Colonic mucosa (tissue), 4 donors: ENCODE results near the gene RRP36. TPM values are rescaled to one million over a fixed set of nuclear protein-coding genes. Genes with fewer than 3 reads are reported as not detected.

Source experiments
- DNase-seq: peaks from one replicate; pipeline ENCODE4 v3.0.0-alpha.2; 2020
- H3K27ac ChIP-seq: fragments of 200-600 bp; one replicate; pipeline ENCODE4 v1.8.0; 2021
- H3K27me3 ChIP-seq: fragments of 200-600 bp; one replicate; pipeline ENCODE4 v1.8.0; 2021
- H3K36me3 ChIP-seq: fragments of 200-600 bp; one replicate; pipeline ENCODE4 v1.8.0; 2021
- H3K4me1 ChIP-seq: fragments of 200-600 bp; one replicate; pipeline ENCODE4 v1.8.0; 2021; ENCODE audit warnings: mild to moderate bottlenecking
- H3K4me3 ChIP-seq: fragments of 200-600 bp; one replicate; pipeline ENCODE4 v1.8.0; 2021
- H3K9ac ChIP-seq, 2 donors: one replicate each; pipeline ENCODE4 v1.7.0; 2013; ENCODE audit warnings: control low read depth in 2 of 2, low read depth in 2 of 2, low read length in 2 of 2
- H3K9me3 ChIP-seq: fragments of 200-600 bp; one replicate; pipeline ENCODE4 v1.8.0; 2021
- CTCF ChIP-seq: fragments of 200-600 bp; IDR thresholded peaks from one replicate; pipeline ENCODE4 v1.8.0; 2022; ENCODE audit warnings: antibody characterized with exemption, mild to moderate bottlenecking
- intact Hi-C: fragments of 100-400 bp; cut with DNase I; formaldehyde crosslinking; loops from one replicate; pipeline ENCODE4 v1.14.1; 2022
- total RNA-seq, 2 donors: library from RNA; stranded (reverse); fragmentation: NEBNext Ultra II Directional in 1 of 2; extraction: Animal tissue kit (Norgen Biotek cat#: 25700) in 1 of 2; gene quantifications; one replicate each; pipeline ENCODE4 v1.2.1, GENCODE V29; 2021
- donor health status: healthy.
- donor health status: DM: no; HTN: no; CAD: no.
- donor health status: DM: no; HTN: no; CAD: no.

Gene RRP36
- total RNA-seq, 2 donors from 2014 or later = 35.5 to 61.4 TPM

- no peaks in the 10 kb centered on the region for H3K36me3 ChIP-seq
- no peak for DNase-seq
- no peaks in the 10 kb centered on the region for H3K4me1 ChIP-seq
- no peak overlapping the region for H3K4me3 ChIP-seq
- no peak overlapping the region for H3K9ac ChIP-seq
- intact Hi-C loops = no loop called here
- TF ChIP-seq CTCF = no peak
- peaks cover 4% of the 10 kb centered on the region for H3K27me3 ChIP-seq
- no peaks in the 10 kb centered on the region for H3K9me3 ChIP-seq
- H3K27ac ChIP-seq = no peak overlapping the region
Measured at GRCh38 chr6:43077981-43078511, 56.6 kb downstream of the RRP36 start.

GRCh38 chr6:43078691-43079090 lies 57.3 kb downstream of the RRP36 start:
- TF ChIP-seq CTCF = no peak
- Histone ChIP-seq H3K36me3 (no peaks in the 10 kb centered on the region), H3K9ac (no peak overlapping the region), H3K27me3 (peaks cover 4% of the 10 kb centered on the region), H3K4me3 (no peak overlapping the region), H3K4me1 (no peaks in the 10 kb centered on the region), H3K9me3 (no peaks in the 10 kb centered on the region), H3K27ac (no peak overlapping the region)
- intact Hi-C loops = no loop called here
- DNase-seq = no peak

Other genes starting within 250 kb of the RRP36 start
- gene BICRAL, start 239.6 kb upstream of the RRP36 start, total RNA-seq = 10 to 100 TPM; 11.5 to 15.3 TPM
- gene RPL7L1, start 142.0 kb upstream of the RRP36 start, total RNA-seq = 10 to 100 TPM; 46.4 to 67.4 TPM
- not detected for gene PTCRA, start 105.6 kb upstream of the RRP36 start, total RNA-seq
- gene CNPY3, start 92.1 kb upstream of the RRP36 start, total RNA-seq = 10 to 100 TPM; 31.1 to 47.9 TPM
- under 1 TPM in 1 of 2 donors, not detected in 1; 0.96 TPM for gene GNMT, start 60.9 kb upstream of the RRP36 start, total RNA-seq
- gene PEX6, start 42.4 kb upstream of the RRP36 start, total RNA-seq = 10 to 100 TPM; 23.3 to 40.3 TPM
- gene PPP2R5D, start 37.1 kb upstream of the RRP36 start, total RNA-seq = 10 to 100 TPM; 38.5 to 49.7 TPM
- gene MEA1, start 7.7 kb upstream of the RRP36 start, total RNA-seq = 10 to 100 TPM; 43.7 to 54.5 TPM
- 10 to 100 TPM; 62.4 to 73.9 TPM for gene KLHDC3, start 7.4 kb upstream of the RRP36 start, total RNA-seq
- gene CUL7, start 32.2 kb downstream of the RRP36 start, total RNA-seq = 10 to 100 TPM; 13.7 to 15.3 TPM
- 100 to 1,000 TPM in 1 of 2 donors, 10 to 100 TPM in 1; 73.2 to 112 TPM for gene MRPL2, start 37.8 kb downstream of the RRP36 start, total RNA-seq
- gene KLC4, start 38.0 kb downstream of the RRP36 start, total RNA-seq = 100 to 1,000 TPM in 1 of 2 donors, 10 to 100 TPM in 1; 98.8 to 101 TPM
- 10 to 100 TPM; 15.1 to 15.9 TPM for gene PTK7, start 54.7 kb downstream of the RRP36 start, total RNA-seq
- gene SRF, start 149.6 kb downstream of the RRP36 start, total RNA-seq = 10 to 100 TPM; 24.8 to 37.6 TPM
- 10 to 100 TPM; 23.4 to 36.9 TPM for gene CUL9, start 160.6 kb downstream of the RRP36 start, total RNA-seq
- gene DNPH1, start 207.9 kb downstream of the RRP36 start, total RNA-seq = 10 to 100 TPM; 76.8 to 99.4 TPM
- 1 to 10 TPM in 1 of 2 donors, under 1 TPM in 1; 0.48 to 1.0 TPM for gene TTBK1, start 221.9 kb downstream of the RRP36 start, total RNA-seq